OCI-LY1 (cell line): ENCODE data around the gene CD2AP.

ENCODE experiments used
- EZH2 ChIP-seq: fragments of 200-600 bp; sonication (generic), shearing (Covaris generic); IDR thresholded peaks from 2 replicates; pipeline ENCODE4 v1.8.0; 2017; ENCODE audit warnings: borderline replicate concordance, mixed run types, mild to moderate bottlenecking, antibody characterized with exemption, low read length, moderate library complexity, mixed read lengths
- TF ChIP-seq, protein P1 (sequence below): fragments of 200-600 bp; sonication (generic), shearing (Covaris generic); IDR thresholded peaks from 2 replicates; pipeline ENCODE4 v1.5.1; 2017; ENCODE audit warnings: mild to moderate bottlenecking, antibody characterized with exemption, low read length, moderate library complexity, mixed read lengths

DNA sequence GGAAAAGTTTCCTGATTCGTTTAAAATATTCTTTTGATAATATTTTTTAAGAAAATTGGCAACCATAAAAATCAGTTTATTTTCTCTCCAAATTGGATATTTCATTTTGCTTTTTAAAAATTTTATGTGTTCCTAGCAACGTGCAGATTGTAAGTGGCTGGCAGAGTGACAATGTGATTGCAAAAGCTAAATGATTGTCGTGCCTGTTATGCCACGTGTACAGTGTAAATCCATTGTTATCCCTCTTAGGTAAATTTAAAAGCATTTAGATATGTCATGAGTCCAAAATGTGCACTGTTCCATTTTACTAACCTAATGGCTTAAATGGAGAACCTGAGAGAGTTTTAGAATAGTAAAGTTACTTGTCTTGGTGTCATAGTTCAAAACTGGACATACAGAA lies 126.4 kb downstream of the CD2AP start:
- TF ChIP-seq, protein P1, sequence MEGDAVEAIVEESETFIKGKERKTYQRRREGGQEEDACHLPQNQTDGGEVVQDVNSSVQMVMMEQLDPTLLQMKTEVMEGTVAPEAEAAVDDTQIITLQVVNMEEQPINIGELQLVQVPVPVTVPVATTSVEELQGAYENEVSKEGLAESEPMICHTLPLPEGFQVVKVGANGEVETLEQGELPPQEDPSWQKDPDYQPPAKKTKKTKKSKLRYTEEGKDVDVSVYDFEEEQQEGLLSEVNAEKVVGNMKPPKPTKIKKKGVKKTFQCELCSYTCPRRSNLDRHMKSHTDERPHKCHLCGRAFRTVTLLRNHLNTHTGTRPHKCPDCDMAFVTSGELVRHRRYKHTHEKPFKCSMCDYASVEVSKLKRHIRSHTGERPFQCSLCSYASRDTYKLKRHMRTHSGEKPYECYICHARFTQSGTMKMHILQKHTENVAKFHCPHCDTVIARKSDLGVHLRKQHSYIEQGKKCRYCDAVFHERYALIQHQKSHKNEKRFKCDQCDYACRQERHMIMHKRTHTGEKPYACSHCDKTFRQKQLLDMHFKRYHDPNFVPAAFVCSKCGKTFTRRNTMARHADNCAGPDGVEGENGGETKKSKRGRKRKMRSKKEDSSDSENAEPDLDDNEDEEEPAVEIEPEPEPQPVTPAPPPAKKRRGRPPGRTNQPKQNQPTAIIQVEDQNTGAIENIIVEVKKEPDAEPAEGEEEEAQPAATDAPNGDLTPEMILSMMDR = no peak
- no peak for TF ChIP-seq EZH2
